Spleen (tissue), 11 donors: ENCODE data around the gene STXBP1. TPM values are rescaled to one million over a fixed set of nuclear protein-coding genes. Genes with fewer than 3 reads are reported as not detected.
"Not testable (repeated sequence)": the region's sequence is repeated elsewhere in the genome, so short reads cannot be mapped to it uniquely, and the experiment has no call there.

Source experiments
- DNase-seq: peaks from one replicate; pipeline ENCODE4 v3.0.0-alpha.2; 2020
- H3K27ac ChIP-seq, 8 donors: fragments of 200-600 bp; sonication (generic) in 7 of 8; 1 replicate in 4 of 8; 2 replicates in 4 of 8; pipeline versions ENCODE4 v1.5.0 to v1.8.0; 2016 to 2021; ENCODE audit warnings: inconsistent platforms in 4 of 8, mild to moderate bottlenecking in 4 of 8, moderate library complexity in 1 of 8
- H3K27me3 ChIP-seq, 7 donors: fragments of 200-600 bp; sonication (generic) in 6 of 7; replicated peaks in 1 of 7; 1 replicate in 4 of 7; 2 replicates in 3 of 7; pipeline versions ENCODE4 v1.5.0 to v1.8.0; 2016 to 2021; ENCODE audit warnings: inconsistent platforms in 3 of 7, mild to moderate bottlenecking in 1 of 7
- H3K36me3 ChIP-seq, 6 donors: fragments of 200-600 bp; sonication (generic) in 5 of 6; 1 replicate in 4 of 6; 2 replicates in 2 of 6; pipeline versions ENCODE4 v1.5.0 to v1.8.0; 2016 to 2021; ENCODE audit warnings: inconsistent platforms in 2 of 6
- H3K4me1 ChIP-seq, 6 donors: fragments of 200-600 bp; sonication (generic) in 5 of 6; 1 replicate in 3 of 6; 2 replicates in 3 of 6; pipeline versions ENCODE4 v1.5.0 to v1.8.0; 2016 to 2021; ENCODE audit warnings: inconsistent platforms in 3 of 6
- H3K4me3 ChIP-seq, 8 donors: fragments of 200-600 bp; sonication (generic) in 7 of 8; 1 replicate in 4 of 8; 2 replicates in 4 of 8; pipeline versions ENCODE4 v1.5.0 to v1.8.0; 2016 to 2021; ENCODE audit warnings: inconsistent platforms in 4 of 8, mild to moderate bottlenecking in 4 of 8, moderate library complexity in 2 of 8
- H3K9me3 ChIP-seq, 8 donors: fragments of 200-600 bp; sonication (generic) in 7 of 8; 1 replicate in 4 of 8; 2 replicates in 4 of 8; pipeline versions ENCODE4 v1.5.0 to v1.8.0; 2016 to 2021; ENCODE audit warnings: inconsistent platforms in 4 of 8
- POLR2A ChIP-seq, 3 donors: fragments of 450-650 bp; IDR thresholded peaks; one replicate each; pipeline ENCODE4 v1.5.1; 2017; ENCODE audit warnings: antibody characterized with exemption in 3 of 3, mild to moderate bottlenecking in 1 of 3
- POLR2AphosphoS5 ChIP-seq, 3 donors: sonication (generic); formaldehyde crosslinking; IDR thresholded peaks; one replicate each; pipeline ENCODE4 v1.5.1; 2017; ENCODE audit warnings: antibody characterized with exemption in 3 of 3
- WGBS, 5 donors: extraction: QIAGEN DNeasy Blood & Tissue Kit in 3 of 5; methylation state at CpG; one replicate each; pipeline versions ENCODE4 v1.1.5 to v1.1.7; 2013 to 2018; 5-methylcytosine and 5-hydroxymethylcytosine counted together
- intact Hi-C: fragments of 100-400 bp; cut with DNase I; formaldehyde crosslinking; loops from one replicate; pipeline ENCODE4 v1.15.0; 2023; ENCODE audit warnings: low total_unique reads
- polyA plus RNA-seq, 3 donors: library from polyadenylated mRNA; stranded (reverse); fragments of 200-250 nt; gene quantifications; one replicate each; pipeline ENCODE4 v1.2.1, GENCODE V29; 2013
- total RNA-seq, 7 donors: library from RNA; depleted of rRNA in 3 of 7; stranded (reverse); fragments of >200 nt in 3 of 7; fragmentation: NEBNext Ultra II Directional in 4 of 7; extraction: Animal tissue kit (Norgen Biotek cat#: 25700) in 4 of 7; gene quantifications; one replicate each; pipeline versions ENCODE4 v1.1.0 to v1.2.1, GENCODE V29; 2016 to 2021
- TF ChIP-seq, protein P1 (sequence below), 11 experiments: fragments of 200-600 bp in 7 of 11; fragments of 450-650 bp in 4 of 11; sonication (generic) in 4 of 11; IDR thresholded peaks in 8 of 11; conservative IDR thresholded peaks in 3 of 11; 1 replicate in 7 of 11; 2 replicates in 4 of 11; pipeline versions ENCODE4 v1.4.0 to v1.8.0; 2016 to 2021; ENCODE audit warnings: antibody characterized with exemption in 11 of 11, inconsistent platforms in 4 of 11, mild to moderate bottlenecking in 1 of 11
- donor health status: healthy with polysubstance abuse.
- donor health status: DM: no; HTN: no; CAD: no; lungs with moderate emphysema.
- donor health status: DM: no; HTN: no; CAD: no.
- donor health status: Bipolar disorder and iron deficiency.
- donor health status: healthy.
- donor health status: DM: no; HTN: no; CAD: no.
- donor health status: DM: yes; HTN: yes; CAD: no.

Gene STXBP1
- total and polyA plus RNA-seq, 10 donors: 4.3 to 75.7 (median 31.6) TPM

- Histone ChIP-seq H3K36me3 (no peaks in the 10 kb centered on the region), H3K9me3 (no peaks in the 10 kb centered on the region), H3K4me1 (peaks cover 21 to 65% (median 33%) of the 10 kb centered on the region in 6 donors), H3K4me3 (no peak overlapping the region), H3K27ac (peak overlapping the region in 6 of 8 donors; percentile 37 to 70 (median 48)), H3K27me3 (peaks cover 0 to 17% (median 0%) of the 10 kb centered on the region in 7 donors)
- TF ChIP-seq POLR2A (IDR thresholded peaks at IDR 0.05): no peak
- no peak for TF ChIP-seq POLR2AphosphoS5 (IDR thresholded peaks at IDR 0.05)
- TF ChIP-seq, protein P1, sequence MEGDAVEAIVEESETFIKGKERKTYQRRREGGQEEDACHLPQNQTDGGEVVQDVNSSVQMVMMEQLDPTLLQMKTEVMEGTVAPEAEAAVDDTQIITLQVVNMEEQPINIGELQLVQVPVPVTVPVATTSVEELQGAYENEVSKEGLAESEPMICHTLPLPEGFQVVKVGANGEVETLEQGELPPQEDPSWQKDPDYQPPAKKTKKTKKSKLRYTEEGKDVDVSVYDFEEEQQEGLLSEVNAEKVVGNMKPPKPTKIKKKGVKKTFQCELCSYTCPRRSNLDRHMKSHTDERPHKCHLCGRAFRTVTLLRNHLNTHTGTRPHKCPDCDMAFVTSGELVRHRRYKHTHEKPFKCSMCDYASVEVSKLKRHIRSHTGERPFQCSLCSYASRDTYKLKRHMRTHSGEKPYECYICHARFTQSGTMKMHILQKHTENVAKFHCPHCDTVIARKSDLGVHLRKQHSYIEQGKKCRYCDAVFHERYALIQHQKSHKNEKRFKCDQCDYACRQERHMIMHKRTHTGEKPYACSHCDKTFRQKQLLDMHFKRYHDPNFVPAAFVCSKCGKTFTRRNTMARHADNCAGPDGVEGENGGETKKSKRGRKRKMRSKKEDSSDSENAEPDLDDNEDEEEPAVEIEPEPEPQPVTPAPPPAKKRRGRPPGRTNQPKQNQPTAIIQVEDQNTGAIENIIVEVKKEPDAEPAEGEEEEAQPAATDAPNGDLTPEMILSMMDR (IDR thresholded peaks at IDR 0.05 in 8 of 11, conservative IDR thresholded peaks at IDR 0.05 in 3 of 11): no peak
- no peak for DNase-seq
- intact Hi-C loops: no loop called here
- WGBS, 5 donors: 67 to 80% (median 69%) methylated on average over 10 of the region's 10 CpGs
Observed at GRCh38 chr9:127574072-127574993, 37.7 kb upstream of the STXBP1 start.

- H3K4me1 ChIP-seq: peaks cover 14 to 65% (median 31%) of the 10 kb centered on the region in 6 donors
- peaks cover 0 to 9% (median 0%) of the 10 kb centered on the region in 7 donors for H3K27me3 ChIP-seq
- 91 to 97% (median 93%) methylated on average over 13 of the region's 13 CpGs for WGBS, 5 donors
Observed at GRCh38 chr9:127575875-127576778, 36.0 kb upstream of the STXBP1 start.

GRCh38 chr9:127577194-127577593 is 34.9 kb upstream of the STXBP1 start:
- H3K9me3 ChIP-seq, intact Hi-C loops, H3K27me3 ChIP-seq, H3K36me3 ChIP-seq, H3K4me3 ChIP-seq, H3K27ac ChIP-seq, DNase-seq: not testable (repeated sequence)
- 84 to 95% (median 89%) methylated on average over 5 to 7 of the region's 7 CpGs for WGBS, 5 donors
- H3K4me1 ChIP-seq: peaks cover 14 to 66% (median 31%) of the 10 kb centered on the region in 6 donors

More at GRCh38 chr9:127575875-127576778, 36.0 kb upstream of the STXBP1 start:
- intact Hi-C loops: no loop called here
- Histone ChIP-seq H3K27ac (no peak overlapping the region), H3K4me3 (no peak overlapping the region), H3K9me3 (no peaks in the 10 kb centered on the region), H3K36me3 (no peaks in the 10 kb centered on the region)
- DNase-seq: no peak
- TF ChIP-seq POLR2A (IDR thresholded peaks at IDR 0.05) (no peak), POLR2AphosphoS5 (IDR thresholded peaks at IDR 0.05) (no peak)
- TF ChIP-seq, protein P1 (IDR thresholded peaks at IDR 0.05 in 8 of 11, conservative IDR thresholded peaks at IDR 0.05 in 3 of 11): no peak

DNA sequence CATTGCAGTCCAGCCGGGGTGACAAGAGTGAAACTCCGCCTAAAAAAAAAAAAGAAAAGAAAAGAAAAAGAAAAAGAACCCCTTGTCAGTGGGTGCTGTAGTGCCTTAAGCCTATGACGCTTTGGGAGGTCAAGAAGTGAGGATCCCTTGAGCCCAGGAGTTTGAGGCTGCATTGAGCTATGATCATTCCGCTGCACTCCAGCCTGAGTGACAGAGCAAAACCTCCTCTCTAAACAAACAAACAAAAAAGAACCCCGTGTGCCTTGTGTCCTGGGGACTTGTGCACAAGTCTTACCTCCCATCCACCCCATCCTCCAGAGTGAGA is 33.5 kb upstream of the STXBP1 start:
- TF ChIP-seq POLR2AphosphoS5 (IDR thresholded peaks at IDR 0.05): no peak
- TF ChIP-seq POLR2A (IDR thresholded peaks at IDR 0.05): no peak
- TF ChIP-seq, protein P1 (IDR thresholded peaks at IDR 0.05 in 8 of 11, conservative IDR thresholded peaks at IDR 0.05 in 3 of 11): no peak
- Histone ChIP-seq H3K4me1 (peaks cover 14 to 56% (median 31%) of the 10 kb centered on the region in 6 donors), H3K27me3 (peaks cover 0 to 9% (median 0%) of the 10 kb centered on the region in 7 donors), H3K4me3 (peak overlapping the region in 2 of 8 donors; percentile 31 to 54), H3K36me3 (no peaks in the 10 kb centered on the region), H3K9me3 (no peaks in the 10 kb centered on the region), H3K27ac (peak overlapping the region in 7 of 8 donors; percentile 75 to 89 (median 85))
- WGBS, 5 donors: 28 to 45% (median 33%) methylated on average over 5 of the region's 5 CpGs
- intact Hi-C loops: no loop called here
- no peak for DNase-seq
